GM19238 (cell line): ENCODE data around the gene BUD13.

Experiments used
- DNase-seq: peaks from one replicate; pipeline ENCODE4 v3.0.0; 2011; ENCODE audit warnings: low spot score; ENCODE audit not compliant: insufficient read length

The BUD13 gene

GRCh38 chr11:116720895-116721294, 51.9 kb downstream of the BUD13 start:
- DNase-seq, result no peak

GRCh38 chr11:116718955-116719501, 53.8 kb downstream of the BUD13 start:
- no peak for DNase-seq

- DNase-seq, result no peak
Observed at GRCh38 chr11:116716621-116717020, 56.2 kb downstream of the BUD13 start.

GRCh38 chr11:116715383-116715782, 57.4 kb downstream of the BUD13 start:
- no peak for DNase-seq

GRCh38 chr11:116714902-116715301, 57.9 kb downstream of the BUD13 start:
- no peak for DNase-seq

- no peak for DNase-seq
Observed at GRCh38 chr11:116712428-116712827, 60.4 kb downstream of the BUD13 start.

- no peak for DNase-seq
Observed at GRCh38 chr11:116710762-116711161, 62.0 kb downstream of the BUD13 start.

GRCh38 chr11:116710001-116710674, 62.6 kb downstream of the BUD13 start:
- DNase-seq, result no peak

- DNase-seq, result no peak
Observed at GRCh38 chr11:116707746-116708145, 65.0 kb downstream of the BUD13 start.

GRCh38 chr11:116707161-116707629, 65.6 kb downstream of the BUD13 start:
- no peak for DNase-seq

- no peak for DNase-seq
Observed at GRCh38 chr11:116703421-116703820, 69.4 kb downstream of the BUD13 start.

- DNase-seq, result no peak
Observed at GRCh38 chr11:116702772-116703385, 69.9 kb downstream of the BUD13 start.

GRCh38 chr11:116701876-116702275, 70.9 kb downstream of the BUD13 start:
- no peak for DNase-seq

- no peak for DNase-seq
Observed at GRCh38 chr11:116701297-116701801, 71.4 kb downstream of the BUD13 start.

- no peak for DNase-seq
Observed at GRCh38 chr11:116700586-116701220, 72.1 kb downstream of the BUD13 start.
